Islet of Langerhans (tissue), 1 donor: Measurements from ENCODE around the gene CLEC10A.

Experiments used
- FAIRE-seq: peaks from one replicate; lab custom pipeline; 2011; peaks lifted over from hg19 to GRCh38; lab: Jason Lieb, UNC

Gene CLEC10A

DNA sequence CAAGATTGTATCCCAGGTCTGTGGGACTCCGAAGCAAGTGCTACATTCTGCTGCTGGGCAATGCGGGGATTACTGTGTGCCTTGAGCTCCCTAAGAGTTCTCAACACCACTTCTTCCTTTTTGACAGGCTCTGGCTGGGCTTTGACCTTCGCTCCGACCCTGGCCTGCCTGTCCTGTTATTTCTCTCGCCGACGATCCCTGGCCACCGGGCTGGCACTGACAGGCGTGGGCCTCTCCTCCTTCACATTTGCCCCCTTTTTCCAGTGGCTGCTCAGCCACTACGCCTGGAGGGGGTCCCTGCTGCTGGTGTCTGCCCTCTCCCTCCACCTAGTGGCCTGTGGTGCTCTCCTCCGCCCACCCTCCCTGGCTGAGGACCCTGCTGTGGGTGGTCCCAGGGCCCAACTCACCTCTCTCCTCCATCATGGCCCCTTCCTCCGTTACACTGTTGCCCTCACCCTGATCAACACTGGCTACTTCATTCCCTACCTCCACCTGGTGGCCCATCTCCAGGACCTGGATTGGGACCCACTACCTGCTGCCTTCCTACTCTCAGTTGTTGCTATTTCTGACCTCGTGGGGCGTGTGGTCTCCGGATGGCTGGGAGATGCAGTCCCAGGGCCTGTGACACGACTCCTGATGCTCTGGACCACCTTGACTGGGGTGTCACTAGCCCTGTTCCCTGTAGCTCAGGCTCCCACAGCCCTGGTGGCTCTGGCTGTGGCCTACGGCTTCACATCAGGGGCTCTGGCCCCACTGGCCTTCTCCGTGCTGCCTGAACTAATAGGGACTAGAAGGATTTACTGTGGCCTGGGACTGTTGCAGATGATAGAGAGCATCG lies 41.8 kb downstream of the CLEC10A start:
- FAIRE-seq = no peak

DNA sequence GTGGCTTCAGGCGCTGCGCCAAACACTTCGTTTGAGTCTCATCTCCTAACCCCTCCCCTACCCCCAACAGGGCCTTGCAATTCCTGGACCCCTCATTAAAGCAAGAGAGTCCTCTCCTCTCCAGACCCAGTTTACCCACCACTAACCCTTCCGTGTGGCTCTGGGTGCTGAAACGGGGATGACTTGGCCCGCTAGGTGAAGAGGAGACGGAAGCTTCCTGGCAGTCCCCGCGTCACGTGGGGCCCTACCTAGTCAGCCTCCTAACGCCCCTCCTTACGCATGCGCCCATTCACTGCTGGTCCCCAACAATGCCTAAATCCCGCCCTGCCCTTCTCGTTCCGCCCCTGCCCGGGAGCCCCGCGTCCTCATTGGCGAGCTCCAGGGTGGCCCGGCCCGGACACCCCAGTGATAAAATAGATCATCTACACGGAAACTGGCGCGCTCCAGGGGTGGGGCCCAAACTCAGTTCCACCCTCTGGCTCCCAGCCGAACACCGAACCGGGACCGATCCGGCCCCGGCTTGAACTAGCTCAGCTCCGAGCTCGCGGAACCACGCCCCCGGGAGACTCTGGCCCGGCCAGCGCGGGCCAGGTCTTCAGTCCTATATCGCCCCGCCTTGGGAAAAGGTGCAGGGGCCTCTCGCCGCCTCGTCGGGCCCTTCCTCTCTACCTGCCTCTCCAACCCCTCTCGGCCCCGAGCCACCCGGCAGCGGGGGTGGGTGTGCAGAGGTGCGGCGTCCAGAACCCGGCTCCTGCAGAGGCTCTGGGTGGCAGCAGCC lies 44.3 kb downstream of the CLEC10A start, which contains the start of gene SLC16A13:
SLC16A13 (plus strand) TSS at position 425 of the 778 bp plus-strand sequence. CDS start 368 bp downstream, outside the sequence.
- FAIRE-seq = peak; percentile 92

DNA sequence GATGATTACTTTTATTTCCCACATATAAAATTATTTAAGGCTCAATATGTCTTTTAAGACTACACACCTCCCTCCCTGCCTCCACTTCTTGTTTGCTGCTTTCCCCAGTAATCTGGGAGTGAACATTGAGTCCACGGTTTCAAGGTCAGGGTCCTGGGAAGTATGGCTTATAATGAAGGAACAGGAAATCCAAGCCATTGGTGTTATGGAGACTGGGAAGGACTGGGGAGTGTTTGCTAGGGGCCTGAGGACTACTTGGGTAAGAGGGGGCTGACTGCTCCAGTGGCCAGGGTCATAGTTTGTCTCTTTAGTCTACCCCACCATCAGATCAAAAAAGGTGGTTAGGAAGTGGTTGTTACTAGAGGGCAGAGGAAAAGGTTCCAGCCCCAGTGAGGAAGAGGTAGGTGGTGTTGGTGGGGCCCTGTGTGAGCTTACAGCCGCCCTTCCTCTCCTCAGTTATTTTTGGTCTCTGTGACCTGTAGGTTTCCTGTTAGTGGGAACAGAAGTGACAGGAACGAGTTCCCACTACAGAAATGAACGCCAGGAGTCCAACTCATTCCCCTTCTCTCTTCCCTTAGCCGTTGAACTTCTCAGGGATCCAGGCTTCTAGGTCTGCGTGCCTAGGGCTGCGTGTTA lies 45.0 kb downstream of the CLEC10A start:
- FAIRE-seq = no peak

DNA sequence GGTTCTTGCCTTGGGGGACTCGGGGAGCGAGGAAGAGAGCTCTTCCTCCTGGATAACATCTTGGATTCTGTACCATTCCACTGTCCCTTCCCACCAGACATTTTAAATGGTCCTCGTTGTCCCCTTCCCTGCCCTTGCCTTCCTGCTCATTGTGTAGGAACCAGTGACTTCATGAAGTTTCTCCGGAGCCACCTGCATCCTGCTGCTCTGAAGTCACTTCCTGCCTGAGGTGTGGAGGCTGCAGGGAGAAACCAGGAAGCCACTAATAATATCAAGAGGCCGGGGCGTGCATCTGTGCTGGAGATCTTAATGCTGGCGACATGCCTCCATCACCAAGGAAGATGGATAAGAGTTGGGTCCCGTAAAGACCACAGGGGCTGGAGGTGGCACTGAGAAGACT lies 50.4 kb downstream of the CLEC10A start:
- no peak for FAIRE-seq

DNA sequence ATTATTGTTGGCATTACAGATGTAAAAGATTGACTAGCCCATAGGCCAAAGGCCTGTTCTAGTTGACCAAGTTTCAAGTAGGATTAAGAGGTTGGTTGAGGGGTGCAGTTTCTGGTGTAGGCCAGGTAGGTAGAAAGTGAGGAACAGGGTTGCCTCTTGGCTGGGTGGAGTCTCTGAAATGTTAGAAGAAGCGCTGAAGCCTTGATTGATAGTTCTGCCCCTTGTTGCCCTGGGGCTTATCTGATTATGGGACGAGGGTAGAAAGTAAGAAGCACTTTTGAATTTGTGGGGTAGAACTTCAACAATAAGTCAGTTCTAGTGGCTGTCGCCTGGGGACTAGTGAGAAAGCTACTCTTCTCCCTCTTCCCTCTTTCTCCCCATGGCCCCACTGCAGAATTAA lies 51.0 kb downstream of the CLEC10A start:
- no peak for FAIRE-seq

DNA sequence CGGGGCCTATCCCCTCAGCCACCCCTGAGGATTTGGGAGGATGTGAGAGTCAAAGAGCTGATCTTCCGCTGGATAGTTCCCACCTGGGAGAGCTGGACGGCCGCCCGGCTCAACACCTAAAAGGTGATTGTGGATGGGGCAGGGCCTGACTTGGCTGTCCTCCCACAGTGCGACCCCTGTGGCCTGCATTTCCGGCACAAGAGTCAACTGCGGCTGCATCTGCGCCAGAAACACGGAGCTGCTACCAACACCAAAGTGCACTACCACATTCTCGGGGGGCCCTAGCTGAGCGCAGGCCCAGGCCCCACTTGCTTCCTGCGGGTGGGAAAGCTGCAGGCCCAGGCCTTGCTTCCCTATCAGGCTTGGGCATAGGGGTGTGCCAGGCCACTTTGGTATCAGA lies 52.7 kb downstream of the CLEC10A start:
- no peak for FAIRE-seq

DNA sequence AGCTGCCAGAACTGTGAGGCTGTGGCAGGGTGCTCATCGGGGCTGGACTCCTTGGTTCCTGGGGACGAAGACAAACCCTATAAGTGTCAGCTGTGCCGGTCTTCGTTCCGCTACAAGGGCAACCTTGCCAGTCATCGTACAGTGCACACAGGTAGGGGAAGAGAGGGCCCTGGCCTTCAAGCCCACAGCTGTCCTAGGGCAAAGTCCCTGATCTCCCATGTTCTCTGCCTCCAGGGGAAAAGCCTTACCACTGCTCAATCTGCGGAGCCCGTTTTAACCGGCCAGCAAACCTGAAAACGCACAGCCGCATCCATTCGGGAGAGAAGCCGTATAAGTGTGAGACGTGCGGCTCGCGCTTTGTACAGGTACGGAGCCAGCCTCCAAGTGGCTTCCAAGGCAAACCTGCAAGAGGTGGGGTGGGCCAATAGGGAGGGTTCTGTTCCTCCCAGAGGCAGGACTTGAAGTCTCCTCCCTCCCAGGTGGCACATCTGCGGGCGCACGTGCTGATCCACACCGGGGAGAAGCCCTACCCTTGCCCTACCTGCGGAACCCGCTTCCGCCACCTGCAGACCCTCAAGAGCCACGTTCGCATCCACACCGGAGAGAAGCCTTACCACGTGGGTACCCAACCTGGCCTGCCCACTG lies 53.5 kb downstream of the CLEC10A start:
- FAIRE-seq = no peak

DNA sequence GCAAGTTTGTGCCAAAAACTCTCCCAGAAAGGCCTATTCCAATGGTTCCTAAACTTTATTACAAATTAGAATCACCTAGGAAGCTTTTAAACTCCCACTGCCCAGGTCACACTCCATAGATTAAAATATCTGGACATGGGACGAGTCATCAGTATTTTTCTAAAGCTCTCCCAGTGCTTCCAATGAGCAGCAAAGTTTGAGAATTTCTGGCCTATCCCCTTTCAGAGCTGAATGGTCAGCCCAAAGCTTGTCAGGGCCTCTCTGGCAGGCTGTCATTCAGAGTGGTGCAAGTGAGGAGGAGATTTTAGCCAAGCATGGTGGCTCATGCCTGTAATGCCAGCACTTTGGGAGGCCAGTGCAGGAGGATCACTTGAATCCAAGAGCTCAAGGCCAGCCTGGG lies 54.8 kb downstream of the CLEC10A start:
- FAIRE-seq = no peak
